Epidermal melanocyte (primary cell): Measurements from ENCODE around the gene ZBTB7A.

Source experiments
- DNase-seq: peaks from one replicate; pipeline ENCODE4 v3.0.0; 2011; ENCODE audit warnings: low spot score; ENCODE audit not compliant: insufficient read length

ZBTB7A gene

GRCh38 chr19:4068047-4068966, 1.6 kb upstream of the ZBTB7A start:
- no peak for DNase-seq

- DNase-seq = no peak
Measured at GRCh38 chr19:4067396-4068046, 822 bp upstream of the ZBTB7A start.

- DNase-seq = no peak
Measured at GRCh38 chr19:4066176-4066606, 508 bp downstream of the ZBTB7A start.

- DNase-seq = peak; percentile 98
Measured at GRCh38 chr19:4065430-4066175, 1.1 kb downstream of the ZBTB7A start.

- DNase-seq = no peak
Measured at GRCh38 chr19:4064496-4065260, 2.0 kb downstream of the ZBTB7A start.

- DNase-seq = no peak
Measured at GRCh38 chr19:4064149-4064495, 2.6 kb downstream of the ZBTB7A start.

GRCh38 chr19:4063369-4064148, 3.1 kb downstream of the ZBTB7A start:
- no peak for DNase-seq

- DNase-seq = no peak
Measured at GRCh38 chr19:4062419-4063368, 4.0 kb downstream of the ZBTB7A start.

- DNase-seq = no peak
Measured at GRCh38 chr19:4061683-4062418, 4.8 kb downstream of the ZBTB7A start.

GRCh38 chr19:4061178-4061682, 5.5 kb downstream of the ZBTB7A start:
- DNase-seq = no peak

- DNase-seq = no peak
Measured at GRCh38 chr19:4060621-4061177, 6.0 kb downstream of the ZBTB7A start.

GRCh38 chr19:4059891-4060620, 6.6 kb downstream of the ZBTB7A start:
- no peak for DNase-seq

- DNase-seq = no peak
Measured at GRCh38 chr19:4059453-4059871, 7.2 kb downstream of the ZBTB7A start.

GRCh38 chr19:4058693-4059452, 7.8 kb downstream of the ZBTB7A start:
- DNase-seq = no peak

- peak; percentile 90 for DNase-seq
Measured at GRCh38 chr19:4057931-4058692, 8.6 kb downstream of the ZBTB7A start.

GRCh38 chr19:4055209-4055552, 11.5 kb downstream of the ZBTB7A start:
- DNase-seq = no peak
